Astrocyte of the spinal cord (primary cell): ENCODE data around the gene KCNG1.
"Not testable (repeated sequence)": the region's sequence is repeated elsewhere in the genome, so short reads cannot be mapped to it uniquely, and the experiment has no call there.

Experiments
- DNase-seq: peaks from one replicate; pipeline ENCODE4 v3.0.0; 2011; ENCODE audit warnings: low read depth, low spot score
- H3K4me3 ChIP-seq: 2 replicates; pipeline ENCODE4 v1.5.1; 2011; ENCODE audit warnings: low read depth, mild to moderate bottlenecking, low read length, moderate library complexity
- in situ Hi-C: cut with HindIII; loops from 2 replicates; pipeline ENCODE4 v1.10.0; 2017; ENCODE audit warnings: low sequenced_read_pairs
- TF ChIP-seq, protein P1 (sequence below): IDR thresholded peaks from 2 replicates; pipeline ENCODE4 v1.5.1; 2012; ENCODE audit warnings: low read depth, mild to moderate bottlenecking, low read length, inconsistent platforms

KCNG1 gene

GRCh38 chr20:51050531-51051075 is 27.7 kb upstream of the KCNG1 start:
- in situ Hi-C loops: no loop called here
- TF ChIP-seq, protein P1, sequence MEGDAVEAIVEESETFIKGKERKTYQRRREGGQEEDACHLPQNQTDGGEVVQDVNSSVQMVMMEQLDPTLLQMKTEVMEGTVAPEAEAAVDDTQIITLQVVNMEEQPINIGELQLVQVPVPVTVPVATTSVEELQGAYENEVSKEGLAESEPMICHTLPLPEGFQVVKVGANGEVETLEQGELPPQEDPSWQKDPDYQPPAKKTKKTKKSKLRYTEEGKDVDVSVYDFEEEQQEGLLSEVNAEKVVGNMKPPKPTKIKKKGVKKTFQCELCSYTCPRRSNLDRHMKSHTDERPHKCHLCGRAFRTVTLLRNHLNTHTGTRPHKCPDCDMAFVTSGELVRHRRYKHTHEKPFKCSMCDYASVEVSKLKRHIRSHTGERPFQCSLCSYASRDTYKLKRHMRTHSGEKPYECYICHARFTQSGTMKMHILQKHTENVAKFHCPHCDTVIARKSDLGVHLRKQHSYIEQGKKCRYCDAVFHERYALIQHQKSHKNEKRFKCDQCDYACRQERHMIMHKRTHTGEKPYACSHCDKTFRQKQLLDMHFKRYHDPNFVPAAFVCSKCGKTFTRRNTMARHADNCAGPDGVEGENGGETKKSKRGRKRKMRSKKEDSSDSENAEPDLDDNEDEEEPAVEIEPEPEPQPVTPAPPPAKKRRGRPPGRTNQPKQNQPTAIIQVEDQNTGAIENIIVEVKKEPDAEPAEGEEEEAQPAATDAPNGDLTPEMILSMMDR: no peak

GRCh38 chr20:51046021-51046985 is 23.4 kb upstream of the KCNG1 start:
- TF ChIP-seq, protein P1: no peak
- H3K4me3 ChIP-seq: no peak overlapping the region
- in situ Hi-C loops: no loop called here
- DNase-seq: no peak

More at GRCh38 chr20:51050531-51051075, 27.7 kb upstream of the KCNG1 start:
- DNase-seq: no peak
- H3K4me3 ChIP-seq: no peak overlapping the region

GRCh38 chr20:51045492-51045891 is 22.6 kb upstream of the KCNG1 start:
- DNase-seq, in situ Hi-C loops, H3K4me3 ChIP-seq: not testable (repeated sequence)

- TF ChIP-seq, protein P1: no peak
- DNase-seq: no peak
- in situ Hi-C loops: no loop called here
- H3K4me3 ChIP-seq: no peak overlapping the region
Measured at GRCh38 chr20:51044796-51045195, 21.9 kb upstream of the KCNG1 start.

- in situ Hi-C loops: no loop called here
- TF ChIP-seq, protein P1: no peak
- peak; percentile 49 for DNase-seq
- H3K4me3 ChIP-seq: no peak overlapping the region
Measured at GRCh38 chr20:51043811-51044210, 20.9 kb upstream of the KCNG1 start.

- in situ Hi-C loops: no loop called here
- no peak for DNase-seq
- TF ChIP-seq, protein P1: peak; percentile 26
- H3K4me3 ChIP-seq: no peak overlapping the region
Measured at GRCh38 chr20:51042657-51043247, 19.8 kb upstream of the KCNG1 start.

DNA sequence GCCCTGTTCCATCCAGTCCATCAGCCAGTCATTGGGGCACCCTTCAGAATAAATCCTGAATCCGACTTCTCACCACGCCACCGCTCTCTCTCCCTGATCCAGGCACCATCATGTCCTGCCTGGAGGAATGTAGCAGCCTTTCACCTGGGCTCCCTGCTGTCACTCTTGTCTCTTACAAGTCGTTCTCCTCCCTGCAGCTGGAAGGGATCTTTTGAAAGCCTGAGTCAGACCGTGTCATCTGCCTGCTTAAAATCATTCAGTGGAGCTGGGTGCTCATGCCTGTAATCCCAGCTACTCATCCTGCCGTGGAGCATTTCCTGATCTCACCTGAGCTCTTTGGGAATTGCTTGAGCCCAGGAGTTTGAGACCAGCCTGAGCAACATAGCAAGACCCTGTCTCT is 19.2 kb upstream of the KCNG1 start:
- DNase-seq: no peak
- no peak overlapping the region for H3K4me3 ChIP-seq
- in situ Hi-C loops: no loop called here
- TF ChIP-seq, protein P1: no peak
